NCI-H748 treated with DMSO at 0.1 percent for 48 hours (cell line): ENCODE results near the gene LMAN1L.
"Not testable (repeated sequence)": the region's sequence is repeated elsewhere in the genome, so short reads cannot be mapped to it uniquely, and the experiment has no call there.

Source experiments
- DNase-seq: peaks from one replicate; lab custom pipeline; 2025; lab: John Stamatoyannopoulos, UW

Gene LMAN1L

GRCh38 chr15:74782259-74783071, 30.2 kb upstream of the LMAN1L start:
- no peak for DNase-seq

DNA sequence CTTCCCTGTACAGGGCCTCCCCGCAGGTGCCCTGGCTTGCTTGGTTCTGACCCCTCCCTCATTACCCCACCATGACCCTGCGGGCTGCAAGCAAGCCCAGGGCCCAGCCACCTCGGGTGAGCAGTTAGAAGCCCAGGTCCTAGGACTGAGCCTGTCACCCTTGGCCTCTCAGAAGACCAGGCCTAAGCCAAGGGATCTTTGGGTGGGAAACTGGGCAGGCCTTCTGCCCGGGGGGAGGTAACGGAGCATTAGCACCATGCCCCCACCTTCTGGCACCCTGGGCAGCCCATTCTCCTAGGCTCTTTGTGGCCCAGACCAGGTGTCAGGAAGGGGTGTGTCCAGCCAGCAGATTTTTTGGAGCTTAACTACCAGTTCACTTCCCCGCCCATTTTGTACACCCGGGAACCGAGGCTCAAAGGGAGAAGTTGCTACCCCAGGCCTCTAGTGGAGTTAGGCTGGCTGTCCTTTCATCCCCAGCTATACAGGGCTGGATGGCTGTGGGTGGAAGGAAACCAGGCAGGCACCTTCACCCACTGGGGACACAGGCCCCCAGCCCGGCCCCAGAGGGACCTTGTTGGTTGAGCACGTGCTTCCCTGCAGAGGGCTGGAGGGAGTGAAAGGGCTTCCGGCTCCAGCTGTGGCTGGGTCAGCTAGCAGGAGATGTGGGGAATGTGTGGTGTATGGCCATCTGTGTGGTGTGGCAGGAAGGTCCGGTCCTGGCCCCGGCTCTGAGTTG, 29.4 kb upstream of the LMAN1L start:
- no peak for DNase-seq

GRCh38 chr15:74783808-74784175, 28.8 kb upstream of the LMAN1L start:
- DNase-seq: no peak

GRCh38 chr15:74784426-74785193, 28.0 kb upstream of the LMAN1L start:
- DNase-seq: no peak

- DNase-seq: no peak
Measured at GRCh38 chr15:74785194-74786032, 27.2 kb upstream of the LMAN1L start.

GRCh38 chr15:74786081-74786480, 26.6 kb upstream of the LMAN1L start:
- not testable (repeated sequence) for DNase-seq

DNA sequence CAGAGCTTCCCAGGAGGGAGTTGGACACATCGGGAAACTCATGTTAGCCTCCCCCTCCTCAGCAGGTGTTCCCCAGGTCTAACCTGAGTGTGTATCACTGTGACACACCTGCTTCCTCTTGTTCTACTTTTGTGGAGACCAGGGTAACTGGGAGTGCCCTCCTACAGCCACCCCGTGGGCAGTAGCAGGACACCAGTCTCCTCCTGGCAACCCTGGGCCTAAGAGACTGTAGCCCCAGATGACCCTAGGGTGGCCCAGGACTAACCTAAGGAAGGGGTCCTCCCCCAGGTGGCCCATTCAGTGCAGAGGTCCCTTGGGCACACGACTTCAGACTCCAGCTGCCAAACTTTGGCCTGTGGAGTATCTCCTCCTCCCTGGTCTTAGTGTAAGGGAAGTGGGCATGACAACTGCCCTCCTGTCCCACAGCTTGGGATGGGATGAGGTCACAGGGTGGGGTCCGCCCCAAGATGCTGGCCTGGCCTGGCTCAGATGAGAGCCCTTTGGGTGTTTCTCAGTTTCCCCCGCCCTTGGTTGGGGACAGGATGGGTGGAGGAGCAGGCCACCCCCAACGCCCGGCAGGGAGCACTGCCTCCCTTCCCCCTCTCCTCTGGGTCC, 26.0 kb upstream of the LMAN1L start:
- DNase-seq: no peak

DNA sequence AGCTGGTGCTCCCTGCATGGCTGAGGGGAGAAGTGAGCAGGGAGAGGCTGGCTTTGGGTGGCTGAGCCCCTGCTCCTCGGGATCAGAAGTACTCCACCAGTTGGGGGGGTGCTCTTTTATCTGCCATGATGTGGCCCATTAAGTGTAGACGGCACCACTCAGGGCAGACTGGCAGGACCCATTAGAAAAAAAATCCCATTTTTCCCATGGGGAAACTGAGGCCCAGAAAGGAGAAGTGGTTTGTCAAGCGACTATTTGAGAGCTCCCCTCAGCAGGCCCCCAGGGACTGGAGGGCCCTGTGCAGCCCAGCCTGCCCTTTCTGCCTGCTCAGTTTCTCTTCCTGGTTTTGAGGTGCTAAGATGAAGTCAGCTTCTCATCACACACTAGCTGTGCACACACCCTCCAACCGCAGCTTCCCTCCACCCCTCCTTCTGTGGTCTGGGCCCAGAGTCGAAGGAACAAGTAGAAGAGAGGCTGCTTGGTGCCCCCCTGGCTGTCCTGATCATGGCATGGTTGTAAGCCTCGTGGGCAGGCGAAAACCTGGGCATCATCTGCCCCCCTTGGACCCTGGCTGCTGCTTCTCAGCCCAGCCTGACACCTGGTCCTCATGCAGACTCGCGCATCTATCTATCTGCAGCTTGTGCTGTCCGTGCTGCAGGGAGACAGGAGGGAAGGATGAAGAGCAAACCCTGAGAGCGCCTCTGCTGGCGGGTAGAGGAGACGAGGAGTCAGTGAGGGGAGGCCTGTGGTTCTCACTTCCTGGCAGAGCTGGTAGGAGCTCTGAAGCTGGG, 25.2 kb upstream of the LMAN1L start:
- DNase-seq: no peak

- no peak for DNase-seq
Measured at GRCh38 chr15:74788042-74788682, 24.5 kb upstream of the LMAN1L start.

DNA sequence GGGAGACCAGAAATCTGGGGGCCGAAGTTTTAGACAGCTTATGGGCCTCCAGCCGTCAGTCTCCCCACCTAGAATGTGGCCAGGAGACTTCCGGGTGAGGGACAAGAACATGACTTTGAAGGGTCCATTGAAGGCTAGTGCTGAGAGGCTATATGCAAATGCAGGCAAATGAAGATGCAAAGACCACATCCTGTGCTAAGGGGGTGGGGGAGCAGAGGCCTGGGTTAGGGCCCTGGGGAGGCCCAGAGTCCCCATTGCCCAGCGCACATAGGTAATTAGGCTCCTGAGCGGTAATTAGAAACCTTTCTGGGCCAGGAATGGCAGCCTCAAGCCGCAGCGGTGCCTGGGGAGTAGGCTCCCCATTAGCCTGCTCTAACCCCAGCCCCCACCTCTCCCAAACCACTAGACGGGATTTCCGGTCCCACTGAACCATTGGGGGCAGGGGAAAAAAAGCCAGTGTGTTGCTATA, 23.9 kb upstream of the LMAN1L start:
- DNase-seq: no peak

- no peak for DNase-seq
Measured at GRCh38 chr15:74789171-74789631, 23.4 kb upstream of the LMAN1L start.

GRCh38 chr15:74789741-74790079, 22.9 kb upstream of the LMAN1L start:
- DNase-seq: no peak

- DNase-seq: no peak
Measured at GRCh38 chr15:74790080-74790916, 22.3 kb upstream of the LMAN1L start.

DNA sequence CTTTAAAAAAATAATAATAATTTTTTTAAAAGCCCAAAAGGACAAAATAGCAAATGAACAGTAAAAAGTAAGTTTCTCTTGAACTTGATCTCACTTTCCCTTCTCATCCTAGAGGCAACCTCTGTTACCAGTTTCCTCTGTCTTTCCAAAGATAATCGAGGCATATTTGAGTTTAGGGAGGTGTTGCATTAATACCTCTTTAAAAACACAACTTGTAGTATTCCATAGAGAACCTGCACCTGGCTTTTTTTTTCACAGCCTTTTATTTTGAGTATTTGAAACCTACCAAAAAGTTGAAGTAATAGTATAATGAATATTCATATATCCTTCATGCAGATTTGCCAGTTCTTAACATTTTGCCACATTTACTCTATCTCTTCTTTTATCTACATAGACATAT, 21.6 kb upstream of the LMAN1L start:
- DNase-seq: no peak

- DNase-seq: no peak
Measured at GRCh38 chr15:74791667-74792066, 21.0 kb upstream of the LMAN1L start.

- DNase-seq: no peak
Measured at GRCh38 chr15:74792227-74793016, 20.2 kb upstream of the LMAN1L start.

DNA sequence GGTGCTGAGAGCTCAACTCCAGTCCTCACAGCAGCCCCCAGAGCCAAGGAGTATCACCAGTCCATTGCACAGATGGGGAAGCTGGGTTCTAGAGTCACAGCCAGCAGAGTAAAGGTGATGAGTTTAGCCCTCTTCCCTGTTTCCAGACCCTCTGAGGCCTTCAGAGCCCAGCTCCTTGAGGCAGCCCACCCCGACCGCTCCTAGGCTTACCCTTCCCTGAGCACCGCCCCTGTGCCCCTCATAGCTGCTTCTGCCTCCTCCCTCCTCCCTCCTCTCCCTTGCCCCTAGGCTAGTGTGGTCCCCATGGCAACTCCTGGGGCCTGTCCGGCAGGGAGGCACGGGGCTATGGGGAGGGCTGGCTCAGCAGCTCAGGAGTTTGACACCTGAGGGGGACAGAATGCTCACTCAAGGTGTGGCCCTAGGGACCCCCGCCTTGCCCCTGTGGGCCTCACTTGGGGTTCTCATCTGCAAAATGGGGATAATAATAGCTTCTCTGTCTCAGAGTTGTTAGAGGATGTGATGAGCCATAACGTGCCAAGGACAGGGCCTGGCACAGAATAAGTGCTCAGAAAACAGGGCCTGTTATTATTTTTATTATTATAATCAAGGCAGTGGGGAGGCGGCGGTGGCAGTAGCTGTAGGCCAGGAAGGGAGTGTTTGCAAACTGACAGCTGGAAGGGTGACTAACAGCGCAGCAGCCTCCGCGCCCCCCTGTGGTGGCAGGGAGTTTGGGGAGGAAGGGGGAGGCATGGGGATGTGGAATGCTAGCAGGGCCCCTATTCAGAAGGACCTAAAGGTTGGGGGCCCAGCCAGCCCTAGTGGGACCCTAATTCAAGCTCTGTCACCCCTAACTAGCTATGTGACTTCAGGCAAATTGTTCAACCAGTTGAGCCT, 19.3 kb upstream of the LMAN1L start:
- no peak for DNase-seq
